ENCODE measurements around the gene SLC17A1. TPM values are rescaled to one million over a fixed set of nuclear protein-coding genes. Genes with fewer than 3 reads are reported as not detected.

Gene SLC17A1
- total and polyA plus RNA-seq, 2 of the 13 experiments (the other 11 are each of a cell fraction or from before 2014, with no cell fraction given) = 0.09 to 2.1 TPM

Other genes with a start within 250 kb of the SLC17A1 start
- 29.0 and 45.4 TPM in 2 replicates for gene SCGN, start 179.8 kb downstream of the SLC17A1 start, total RNA-seq (2016; rRNA removed; fragmentation: Illumina TruSeq; extraction: Trizol)
- gene SCGN, start 179.8 kb downstream of the SLC17A1 start, polyA plus RNA-seq (2011; rRNA removed) = 2.1 and 2.9 TPM in 2 replicates
- 0.07 TPM in 2 replicates for gene SLC17A4, start 77.3 kb downstream of the SLC17A1 start, total RNA-seq (2016; rRNA removed; fragmentation: Illumina TruSeq; extraction: Trizol)
- 0.04 TPM in 1 of 2 replicates, not detected in the other for gene SLC17A4, start 77.3 kb downstream of the SLC17A1 start, polyA plus RNA-seq (2011; rRNA removed)
- gene SLC17A3, start 42.2 kb upstream of the SLC17A1 start, total RNA-seq (2016; rRNA removed; fragmentation: Illumina TruSeq; extraction: Trizol) = 0.09 TPM in 1 of 2 replicates, not detected in the other
- gene SLC17A3, start 42.2 kb upstream of the SLC17A1 start, polyA plus RNA-seq (2011; rRNA removed) = 0.08 and 0.11 TPM in 2 replicates
- gene SLC17A2, start 98.6 kb upstream of the SLC17A1 start, total RNA-seq (2016; rRNA removed; fragmentation: Illumina TruSeq; extraction: Trizol) = 7.0 and 11.2 TPM in 2 replicates
- gene SLC17A2, start 98.6 kb upstream of the SLC17A1 start, polyA plus RNA-seq (2011; rRNA removed) = 32.4 and 46.4 TPM in 2 replicates
- 2.5 and 3.6 TPM in 2 replicates for gene TRIM38, start 130.8 kb upstream of the SLC17A1 start, total RNA-seq (2016; rRNA removed; fragmentation: Illumina TruSeq; extraction: Trizol)
- 3.1 and 3.7 TPM in 2 replicates for gene TRIM38, start 130.8 kb upstream of the SLC17A1 start, polyA plus RNA-seq (2011; rRNA removed)

All from HepG2 (cell line).